ENCODE data around the gene TRIM33. TPM values are rescaled to one million over a fixed set of nuclear protein-coding genes. Genes with fewer than 3 reads are reported as not detected.
"Not testable (repeated sequence)": the region's sequence is repeated elsewhere in the genome, so short reads cannot be mapped to it uniquely, and the experiment has no call there.

Gene TRIM33
- polyA plus RNA-seq, 4 donors: 6.9 to 27.5 (median 11.0) TPM

DNA sequence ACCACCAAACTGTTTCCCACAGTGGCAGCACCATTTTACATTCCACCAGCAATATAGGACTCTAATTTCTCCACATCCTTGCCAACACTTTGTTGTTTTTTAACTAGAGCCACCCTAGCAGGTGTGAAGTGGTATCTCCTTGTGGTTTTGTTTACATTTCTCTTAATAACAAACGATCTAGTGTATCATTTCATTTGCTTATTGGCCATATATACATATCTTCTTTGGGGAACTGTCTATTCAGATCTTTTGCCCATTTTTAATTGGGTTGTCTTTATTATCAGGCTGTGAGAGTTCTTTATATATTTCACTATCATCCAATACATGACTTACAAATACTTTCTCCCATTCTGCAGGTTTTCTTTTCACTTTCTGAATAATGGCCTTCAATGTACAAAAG, 18.0 kb downstream of the TRIM33 start:
- no peak for DNase-seq

DNA sequence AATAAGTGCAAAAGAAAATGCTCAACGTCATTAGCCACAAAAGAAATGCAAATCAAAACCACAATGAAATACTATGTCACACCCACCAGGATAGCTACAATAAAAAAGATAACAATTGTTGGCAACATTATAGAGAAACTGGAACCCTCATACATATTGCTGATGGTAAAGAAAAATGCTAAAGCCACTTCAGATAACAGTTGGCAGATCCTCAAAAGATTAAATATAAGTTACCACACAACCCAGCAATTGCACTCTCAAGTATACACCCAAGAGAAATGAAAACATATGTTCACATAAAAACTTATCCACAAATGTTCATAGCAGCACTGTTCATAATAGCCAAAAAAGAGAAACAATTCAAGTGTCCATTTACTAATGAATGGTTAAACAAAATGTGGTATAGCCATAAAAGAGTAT, 20.7 kb downstream of the TRIM33 start:
- H3K27ac ChIP-seq (ENCODE audit: low read depth in 1 of 3, low read length in 2 of 3): no peak overlapping the region
- FAIRE-seq: no peak
- H3K4me3 ChIP-seq (ENCODE audit: low read depth in 1 of 3, low read length in 3 of 3): no peak overlapping the region
- no peaks in the 10 kb centered on the region for H3K4me1 ChIP-seq (ENCODE audit: control insufficient read depth in 3 of 3, insufficient read depth in 2 of 3, low read depth in 1 of 3, low read length in 2 of 3)
- WGBS, 3 donors: 6 to 34% (median 9%) methylated on average over 1 of the region's 1 CpG
- no peaks in the 10 kb centered on the region for H3K27me3 ChIP-seq (ENCODE audit: control insufficient read depth in 3 of 3, insufficient read depth in 3 of 3, low read length in 3 of 3)
- peaks cover 0 to 2% (median 0%) of the 10 kb centered on the region in 3 donors for H3K36me3 ChIP-seq (ENCODE audit: control insufficient read depth in 3 of 3, insufficient read depth in 2 of 3, low read depth in 1 of 3, low read length in 3 of 3)
- H3K9me3 ChIP-seq (ENCODE audit: control insufficient read depth in 2 of 2, insufficient read depth in 1 of 2, low read depth in 1 of 2, low read length in 1 of 2): peaks cover 0 to 5% of the 10 kb centered on the region in 2 donors
- DNase-seq: peak in 1 of 2 donors; percentile 25

More for the DNA sequence above, 18.0 kb downstream of the TRIM33 start:
- 25 to 65% (median 47%) methylated on average over 1 of the region's 1 CpG for WGBS, 3 donors
- Histone ChIP-seq H3K4me3 (ENCODE audit: low read depth in 1 of 3, low read length in 3 of 3) (no peak overlapping the region), H3K36me3 (ENCODE audit: control insufficient read depth in 3 of 3, insufficient read depth in 2 of 3, low read depth in 1 of 3, low read length in 3 of 3) (peaks cover 0 to 2% (median 0%) of the 10 kb centered on the region in 3 donors), H3K27me3 (ENCODE audit: control insufficient read depth in 3 of 3, insufficient read depth in 3 of 3, low read length in 3 of 3) (no peaks in the 10 kb centered on the region), H3K4me1 (ENCODE audit: control insufficient read depth in 3 of 3, insufficient read depth in 2 of 3, low read depth in 1 of 3, low read length in 2 of 3) (peaks cover 0 to 3% (median 0%) of the 10 kb centered on the region in 3 donors), H3K9me3 (ENCODE audit: control insufficient read depth in 2 of 2, insufficient read depth in 1 of 2, low read depth in 1 of 2, low read length in 1 of 2) (peaks cover 0 to 5% of the 10 kb centered on the region in 2 donors), H3K27ac (ENCODE audit: low read depth in 1 of 3, low read length in 2 of 3) (no peak overlapping the region)
- no peak for FAIRE-seq

GRCh38 chr1:114488739-114489138, 22.3 kb downstream of the TRIM33 start:
- 70 to 82% (median 75%) methylated on average over 2 of the region's 2 CpGs for WGBS, 3 donors
- FAIRE-seq: no peak
- Histone ChIP-seq H3K36me3 (ENCODE audit: control insufficient read depth in 3 of 3, insufficient read depth in 2 of 3, low read depth in 1 of 3, low read length in 3 of 3) (peaks cover 0 to 2% (median 2%) of the 10 kb centered on the region in 3 donors), H3K4me3 (ENCODE audit: low read depth in 1 of 3, low read length in 3 of 3) (no peak overlapping the region), H3K9me3 (ENCODE audit: control insufficient read depth in 2 of 2, insufficient read depth in 1 of 2, low read depth in 1 of 2, low read length in 1 of 2) (peaks cover 0 to 5% of the 10 kb centered on the region in 2 donors), H3K27me3 (ENCODE audit: control insufficient read depth in 3 of 3, insufficient read depth in 3 of 3, low read length in 3 of 3) (no peaks in the 10 kb centered on the region), H3K27ac (ENCODE audit: low read depth in 1 of 3, low read length in 2 of 3) (no peak overlapping the region), H3K4me1 (ENCODE audit: control insufficient read depth in 3 of 3, insufficient read depth in 2 of 3, low read depth in 1 of 3, low read length in 2 of 3) (no peaks in the 10 kb centered on the region)
- DNase-seq: no peak

DNA sequence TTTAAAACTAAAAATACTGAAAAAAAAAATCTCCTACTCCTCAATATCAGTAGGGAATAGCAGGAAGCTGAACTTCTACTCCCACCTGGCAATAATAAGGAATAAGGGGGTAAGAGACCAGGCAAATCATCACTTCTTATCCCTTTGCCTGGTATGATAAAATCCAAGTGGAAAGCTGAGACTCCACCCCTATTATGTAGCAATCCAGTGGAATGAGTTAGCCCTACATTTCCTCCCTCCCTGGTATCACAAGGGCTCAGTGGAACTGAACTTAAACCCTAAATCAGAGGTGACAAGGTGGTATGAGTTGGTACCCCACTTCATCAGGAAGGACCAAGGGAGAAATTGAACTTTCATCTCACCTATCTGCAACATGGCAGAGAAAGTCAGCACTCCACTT, 25.7 kb downstream of the TRIM33 start:
- Histone ChIP-seq H3K36me3 (ENCODE audit: control insufficient read depth in 3 of 3, insufficient read depth in 2 of 3, low read depth in 1 of 3, low read length in 3 of 3) (peaks cover 0 to 2% (median 0%) of the 10 kb centered on the region in 3 donors), H3K9me3 (ENCODE audit: control insufficient read depth in 2 of 2, insufficient read depth in 1 of 2, low read depth in 1 of 2, low read length in 1 of 2) (peaks cover 0 to 4% of the 10 kb centered on the region in 2 donors), H3K27ac (ENCODE audit: low read depth in 1 of 3, low read length in 2 of 3) (no peak overlapping the region), H3K4me1 (ENCODE audit: control insufficient read depth in 3 of 3, insufficient read depth in 2 of 3, low read depth in 1 of 3, low read length in 2 of 3) (no peaks in the 10 kb centered on the region), H3K4me3 (ENCODE audit: low read depth in 1 of 3, low read length in 3 of 3) (no peak overlapping the region), H3K27me3 (ENCODE audit: control insufficient read depth in 3 of 3, insufficient read depth in 3 of 3, low read length in 3 of 3) (no peaks in the 10 kb centered on the region)
- FAIRE-seq (no peak), DNase-seq (peak in 1 of 2 donors; percentile 21)

DNA sequence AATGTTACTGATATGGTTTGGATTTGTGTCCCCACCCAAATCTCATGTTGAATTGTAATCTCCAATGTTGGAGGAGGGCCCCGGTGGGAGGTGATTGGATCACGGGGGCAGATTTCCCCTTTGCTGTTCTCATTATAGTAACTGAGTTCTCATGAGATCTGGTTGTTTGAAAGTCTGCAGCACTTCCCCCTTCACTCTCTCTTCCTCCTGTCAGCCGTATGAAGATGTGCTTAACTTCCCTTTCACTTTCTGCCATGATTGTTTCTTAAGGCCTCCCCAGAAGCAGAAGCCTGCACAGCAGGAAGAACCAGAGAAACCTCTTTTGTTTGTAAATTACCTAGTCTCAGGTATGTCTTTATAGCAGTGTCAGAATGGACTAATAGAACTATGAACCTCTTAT, 28.4 kb downstream of the TRIM33 start:
- Histone ChIP-seq H3K4me3 (ENCODE audit: low read depth in 1 of 3, low read length in 3 of 3) (no peak overlapping the region), H3K4me1 (ENCODE audit: control insufficient read depth in 3 of 3, insufficient read depth in 2 of 3, low read depth in 1 of 3, low read length in 2 of 3) (no peaks in the 10 kb centered on the region), H3K36me3 (ENCODE audit: control insufficient read depth in 3 of 3, insufficient read depth in 2 of 3, low read depth in 1 of 3, low read length in 3 of 3) (peaks cover 0 to 3% (median 2%) of the 10 kb centered on the region in 3 donors), H3K27me3 (ENCODE audit: control insufficient read depth in 3 of 3, insufficient read depth in 3 of 3, low read length in 3 of 3) (no peaks in the 10 kb centered on the region), H3K27ac (ENCODE audit: low read depth in 1 of 3, low read length in 2 of 3) (peak overlapping the region in 1 of 3 donors; percentile 16), H3K9me3 (ENCODE audit: control insufficient read depth in 2 of 2, insufficient read depth in 1 of 2, low read depth in 1 of 2, low read length in 1 of 2) (peaks cover 0 to 12% of the 10 kb centered on the region in 2 donors)
- 50 to 71% (median 60%) methylated on average over 3 of the region's 3 CpGs for WGBS, 3 donors
- FAIRE-seq (no peak), DNase-seq (no peak)

- not testable (repeated sequence) for H3K27ac ChIP-seq (ENCODE audit: low read depth in 1 of 3, low read length in 2 of 3); H3K36me3 ChIP-seq (ENCODE audit: control insufficient read depth in 3 of 3, insufficient read depth in 2 of 3, low read depth in 1 of 3, low read length in 3 of 3); H3K27me3 ChIP-seq (ENCODE audit: control insufficient read depth in 3 of 3, insufficient read depth in 3 of 3, low read length in 3 of 3); H3K4me3 ChIP-seq (ENCODE audit: low read depth in 1 of 3, low read length in 3 of 3); FAIRE-seq; DNase-seq; H3K4me1 ChIP-seq (ENCODE audit: control insufficient read depth in 3 of 3, insufficient read depth in 2 of 3, low read depth in 1 of 3, low read length in 2 of 3)
- WGBS, 3 donors: 94 to 98% (median 95%) methylated on average over 15 to 17 of the region's 17 CpGs
- H3K9me3 ChIP-seq (ENCODE audit: control insufficient read depth in 2 of 2, insufficient read depth in 1 of 2, low read depth in 1 of 2, low read length in 1 of 2): peaks cover 0 to 12% of the 10 kb centered on the region in 2 donors
Observed at GRCh38 chr1:114479636-114480035, 31.4 kb downstream of the TRIM33 start.

DNA sequence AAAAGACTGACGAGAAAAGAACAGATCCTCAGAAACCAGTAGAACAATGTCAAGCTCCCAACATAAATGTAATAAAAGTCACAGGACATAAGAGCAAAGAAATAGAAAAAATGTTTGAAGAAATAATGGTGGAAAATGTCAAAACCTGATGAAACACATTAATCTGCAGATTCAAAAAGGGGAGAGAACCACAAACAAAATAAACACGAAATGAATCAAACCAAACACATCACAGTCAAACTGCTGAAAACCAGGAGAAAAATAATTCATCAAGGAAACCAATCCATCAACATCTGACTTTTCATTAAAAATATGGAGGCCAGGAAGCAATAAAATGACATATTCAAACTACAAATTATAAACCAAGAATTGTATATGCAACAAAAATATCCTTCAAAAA, 31.9 kb downstream of the TRIM33 start:
- WGBS, 3 donors: 93 to 97% (median 95%) methylated on average over 2 of the region's 2 CpGs
- H3K9me3 ChIP-seq (ENCODE audit: control insufficient read depth in 2 of 2, insufficient read depth in 1 of 2, low read depth in 1 of 2, low read length in 1 of 2): peaks cover 0 to 12% of the 10 kb centered on the region in 2 donors

DNA sequence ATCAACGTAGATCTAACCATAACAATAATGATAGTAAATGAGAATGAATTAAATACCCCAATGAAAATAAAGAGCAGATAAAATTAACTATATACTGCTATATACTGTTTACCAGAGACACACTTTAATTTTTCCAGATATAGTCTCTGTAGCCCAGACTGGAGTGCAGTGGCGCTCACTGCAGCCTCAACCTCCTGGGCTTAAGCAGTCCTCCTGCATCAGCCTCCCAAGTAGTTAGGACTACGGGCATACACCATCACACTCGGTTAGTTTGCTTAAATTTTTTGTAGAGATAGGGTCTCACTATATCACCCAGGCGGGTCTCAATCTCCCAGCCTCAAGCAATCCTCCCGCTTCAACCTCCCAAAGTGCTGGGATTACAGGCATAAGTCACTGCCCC, 37.2 kb downstream of the TRIM33 start:
- no peak for FAIRE-seq

More for the DNA sequence above, 31.9 kb downstream of the TRIM33 start:
- H3K4me3 ChIP-seq (ENCODE audit: low read depth in 1 of 3, low read length in 3 of 3): no peak overlapping the region
- H3K36me3 ChIP-seq (ENCODE audit: control insufficient read depth in 3 of 3, insufficient read depth in 2 of 3, low read depth in 1 of 3, low read length in 3 of 3): peaks cover 0 to 3% (median 0%) of the 10 kb centered on the region in 3 donors
- FAIRE-seq (no peak), DNase-seq (no peak)
- no peaks in the 10 kb centered on the region for H3K4me1 ChIP-seq (ENCODE audit: control insufficient read depth in 3 of 3, insufficient read depth in 2 of 3, low read depth in 1 of 3, low read length in 2 of 3)
- no peak overlapping the region for H3K27ac ChIP-seq (ENCODE audit: low read depth in 1 of 3, low read length in 2 of 3)
- H3K27me3 ChIP-seq (ENCODE audit: control insufficient read depth in 3 of 3, insufficient read depth in 3 of 3, low read length in 3 of 3): no peaks in the 10 kb centered on the region

GRCh38 chr1:114472408-114472807, 38.6 kb downstream of the TRIM33 start:
- Histone ChIP-seq H3K27me3 (ENCODE audit: control insufficient read depth in 3 of 3, insufficient read depth in 3 of 3, low read length in 3 of 3) (no peaks in the 10 kb centered on the region), H3K36me3 (ENCODE audit: control insufficient read depth in 3 of 3, insufficient read depth in 2 of 3, low read depth in 1 of 3, low read length in 3 of 3) (peaks cover 0 to 10% (median 0%) of the 10 kb centered on the region in 3 donors), H3K27ac (ENCODE audit: low read depth in 1 of 3, low read length in 2 of 3) (no peak overlapping the region), H3K4me3 (ENCODE audit: low read depth in 1 of 3, low read length in 3 of 3) (no peak overlapping the region), H3K9me3 (ENCODE audit: control insufficient read depth in 2 of 2, insufficient read depth in 1 of 2, low read depth in 1 of 2, low read length in 1 of 2) (peaks cover 0 to 11% of the 10 kb centered on the region in 2 donors), H3K4me1 (ENCODE audit: control insufficient read depth in 3 of 3, insufficient read depth in 2 of 3, low read depth in 1 of 3, low read length in 2 of 3) (peaks cover 0 to 12% (median 0%) of the 10 kb centered on the region in 3 donors)
- DNase-seq: no peak
- WGBS, 3 donors: 92 to 95% (median 93%) methylated on average over 3 of the region's 3 CpGs
- FAIRE-seq: no peak

More for the DNA sequence above, 37.2 kb downstream of the TRIM33 start:
- H3K4me1 ChIP-seq (ENCODE audit: control insufficient read depth in 3 of 3, insufficient read depth in 2 of 3, low read depth in 1 of 3, low read length in 2 of 3): peaks cover 0 to 5% (median 0%) of the 10 kb centered on the region in 3 donors
- H3K27ac ChIP-seq (ENCODE audit: low read depth in 1 of 3, low read length in 2 of 3): no peak overlapping the region
- H3K9me3 ChIP-seq (ENCODE audit: control insufficient read depth in 2 of 2, insufficient read depth in 1 of 2, low read depth in 1 of 2, low read length in 1 of 2): peaks cover 0 to 18% of the 10 kb centered on the region in 2 donors
- H3K4me3 ChIP-seq (ENCODE audit: low read depth in 1 of 3, low read length in 3 of 3): no peak overlapping the region
- peaks cover 0 to 13% (median 0%) of the 10 kb centered on the region in 3 donors for H3K36me3 ChIP-seq (ENCODE audit: control insufficient read depth in 3 of 3, insufficient read depth in 2 of 3, low read depth in 1 of 3, low read length in 3 of 3)
- WGBS, 3 donors: 95 to 98% (median 97%) methylated on average over 6 of the region's 6 CpGs
- no peak for DNase-seq
- H3K27me3 ChIP-seq (ENCODE audit: control insufficient read depth in 3 of 3, insufficient read depth in 3 of 3, low read length in 3 of 3): no peaks in the 10 kb centered on the region

Data from small intestine (tissue), 7 donors.